Activated CD4-positive, alpha-beta T cell treated with anti-CD3 and anti-CD28 coated beads for 4 hours (primary cell): ENCODE results near the gene SMIM45.
A peak's percentile ranks its signal among the peaks of the same experiment; 100 is the strongest.

ENCODE experiments used
- DNase-seq, 2 donors: peaks; one replicate each; pipeline ENCODE4 v3.0.0-alpha.2; 2020

The SMIM45 gene

DNA sequence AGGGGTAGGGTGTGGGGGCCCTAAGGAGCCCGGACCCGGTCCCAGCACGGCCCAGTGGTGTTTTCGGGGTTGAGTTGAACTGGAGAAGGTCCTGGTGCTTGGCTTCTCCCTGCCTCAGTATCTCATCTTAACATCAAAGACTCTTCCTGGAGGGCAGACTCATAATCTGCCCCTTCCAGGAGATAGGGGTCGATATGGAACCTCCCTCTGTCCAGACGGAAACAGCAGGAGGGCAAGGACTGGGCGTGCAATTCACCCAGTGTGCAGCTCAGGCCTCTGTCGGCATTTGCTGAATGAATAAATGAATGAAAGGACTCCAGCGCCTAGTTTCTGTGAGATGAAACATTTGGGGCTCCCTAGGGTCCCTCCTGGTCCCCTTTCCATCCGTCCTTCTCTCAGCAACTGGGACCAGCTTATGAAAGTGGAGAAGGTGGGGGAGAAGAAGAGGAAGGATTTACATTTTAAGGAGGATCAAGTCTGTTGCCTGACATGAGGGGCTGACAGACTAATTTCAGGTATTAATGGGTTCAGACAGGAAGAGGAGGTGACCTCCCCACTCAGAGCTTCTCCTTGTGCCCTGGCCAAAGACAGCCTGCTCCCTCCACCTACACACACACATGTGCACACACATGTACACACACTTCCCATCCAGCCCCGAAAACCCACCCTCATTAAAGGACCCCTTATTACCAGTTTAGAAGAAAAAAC lies 36.0 kb upstream of the SMIM45 start:
- DNase-seq = no peak

- DNase-seq = no peak
Observed at GRCh38 chr22:41916745-41917358, 35.1 kb upstream of the SMIM45 start.

GRCh38 chr22:41917375-41917902 lies 34.5 kb upstream of the SMIM45 start:
- DNase-seq = no peak

GRCh38 chr22:41917903-41918791 lies 33.8 kb upstream of the SMIM45 start:
- no peak for DNase-seq

DNA sequence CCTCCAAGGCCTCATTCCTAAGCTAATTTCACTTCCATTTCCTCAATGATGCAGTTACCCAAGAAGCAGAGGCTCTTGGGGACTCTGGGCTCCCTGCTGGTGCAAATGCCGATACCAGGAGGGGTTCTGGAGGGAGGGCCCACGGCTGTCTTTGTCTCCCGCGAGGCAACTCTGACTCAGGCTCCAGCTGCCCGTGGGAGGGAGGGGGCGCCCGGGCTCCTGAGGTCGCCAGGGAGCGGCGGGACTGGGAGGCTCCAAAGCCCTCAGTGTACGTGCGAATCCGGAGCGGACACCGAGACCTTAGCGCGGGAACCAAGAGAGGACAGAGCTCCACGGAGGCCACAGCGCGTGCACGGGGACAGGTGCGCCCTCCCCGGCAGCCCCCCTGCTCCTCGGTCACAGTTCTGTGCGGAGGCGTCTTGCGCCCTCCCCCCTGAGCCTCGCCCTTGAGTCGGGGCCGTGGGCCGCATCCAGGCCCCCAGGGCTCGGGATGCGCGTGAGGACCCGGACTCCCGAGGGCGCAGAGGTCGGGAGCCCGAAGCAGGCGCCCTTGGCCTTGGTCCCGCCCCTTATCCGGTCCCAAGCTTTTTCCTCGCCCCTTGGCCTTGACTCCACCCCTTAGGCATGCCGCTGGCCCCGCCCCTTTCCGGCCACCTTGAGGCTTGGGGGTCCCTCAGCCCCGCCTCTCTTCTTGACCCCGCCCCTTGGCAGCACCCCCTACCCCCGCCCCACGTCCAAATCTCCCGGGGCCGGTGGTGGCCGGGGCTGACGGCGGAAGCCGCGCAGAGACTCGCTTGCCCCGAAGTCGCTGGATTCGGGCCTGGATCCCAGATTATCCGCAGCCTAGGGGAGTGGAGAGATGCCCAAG lies 32.4 kb upstream of the SMIM45 start:
- DNase-seq = peak; percentile 62 to 66

GRCh38 chr22:41920271-41920976 lies 31.5 kb upstream of the SMIM45 start:
- no peak for DNase-seq

DNA sequence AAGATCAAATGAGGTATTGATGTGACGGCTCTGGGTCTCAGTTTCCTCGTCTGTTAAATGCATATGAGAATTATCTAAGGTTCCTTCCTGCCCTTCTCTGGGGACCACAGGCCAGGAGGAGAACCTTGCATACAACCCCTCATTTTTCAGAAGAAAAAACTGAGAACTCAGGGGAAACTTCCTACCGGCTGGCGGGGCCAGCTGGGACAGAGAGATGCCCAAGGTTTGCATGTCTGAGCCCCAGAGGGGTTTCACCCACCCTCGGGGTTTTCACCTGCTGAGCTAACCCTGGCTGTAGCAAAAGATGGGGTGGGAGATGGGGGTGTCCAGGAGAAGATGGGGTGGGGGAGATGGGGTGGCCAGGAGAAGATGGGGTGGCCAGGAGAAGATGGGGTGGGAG lies 29.6 kb upstream of the SMIM45 start:
- no peak for DNase-seq

DNA sequence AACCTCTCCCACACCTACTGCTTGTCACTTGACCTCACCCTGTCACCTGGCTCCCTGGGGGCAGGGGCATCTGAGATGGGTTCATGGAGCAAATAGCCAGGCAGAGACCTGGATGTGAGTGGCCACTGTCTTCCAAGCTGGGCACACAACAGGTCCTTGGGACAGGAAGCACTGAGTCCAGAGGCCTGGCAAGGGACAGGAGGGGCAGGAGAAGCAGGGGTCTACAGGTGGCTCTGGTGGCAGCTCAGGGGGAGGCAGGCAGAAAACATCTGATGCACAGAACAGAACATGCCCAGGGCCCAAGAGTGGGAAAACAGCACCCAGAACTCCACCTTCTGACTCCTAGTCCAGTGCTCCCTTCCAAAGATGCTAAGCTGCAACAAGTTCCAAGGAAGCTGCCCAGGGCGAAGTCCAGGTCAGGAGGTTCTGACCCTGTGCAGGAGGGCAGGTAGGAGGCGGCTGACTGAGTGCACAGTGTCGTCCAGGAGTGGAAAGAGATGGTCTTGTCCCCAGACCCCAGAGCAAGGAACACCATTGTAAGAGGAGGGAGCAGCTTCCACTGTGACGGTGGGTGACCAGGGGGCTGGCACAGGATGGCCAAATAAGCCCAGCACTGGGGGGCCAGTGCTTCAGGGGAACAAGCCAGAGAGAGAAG lies 28.9 kb upstream of the SMIM45 start:
- DNase-seq = no peak

GRCh38 chr22:41923595-41924276 lies 28.2 kb upstream of the SMIM45 start:
- DNase-seq = no peak

GRCh38 chr22:41925783-41926460 lies 26.0 kb upstream of the SMIM45 start:
- peak; percentile 73 to 79 for DNase-seq

GRCh38 chr22:41927813-41928212 lies 24.1 kb upstream of the SMIM45 start:
- DNase-seq = no peak

DNA sequence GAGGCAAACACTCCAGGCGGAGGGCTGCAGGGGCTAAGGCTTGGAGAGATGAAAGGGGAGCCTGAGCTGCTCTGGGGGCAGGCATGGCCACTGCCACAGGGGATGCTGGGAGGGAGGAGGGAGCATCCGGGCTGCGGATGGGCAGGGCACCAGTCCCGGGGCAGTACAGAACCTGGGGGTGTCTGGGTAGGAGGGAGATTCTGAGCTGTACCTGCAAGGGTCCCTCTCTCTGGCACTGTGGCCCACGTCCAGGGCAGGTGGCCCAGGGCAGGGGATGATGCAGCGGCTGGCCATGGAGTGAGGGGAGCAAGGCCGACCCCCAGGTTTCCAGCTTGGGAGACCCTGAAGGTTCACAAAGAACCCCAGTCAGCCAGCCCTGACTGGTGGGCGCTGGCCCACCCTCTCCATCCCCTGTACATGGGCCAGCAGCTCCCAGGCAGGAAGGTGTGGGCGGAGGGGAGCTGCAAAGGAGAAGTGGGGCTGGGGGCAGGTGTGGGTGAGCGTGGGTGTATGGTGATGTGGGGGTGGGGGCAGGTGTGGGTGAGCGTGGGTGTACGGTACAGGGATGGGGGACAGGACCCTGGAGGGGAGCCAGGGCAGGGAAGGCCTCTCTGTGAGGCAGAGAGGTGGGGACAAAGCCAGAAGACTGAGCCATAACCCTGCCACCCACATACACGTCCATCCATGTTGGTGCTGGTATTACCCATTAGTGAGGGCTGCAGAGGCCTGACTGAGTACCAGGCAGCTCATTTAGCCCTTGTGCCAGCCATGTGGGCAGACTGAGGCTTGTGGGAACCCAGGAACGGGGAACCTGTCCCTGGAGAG lies 23.1 kb upstream of the SMIM45 start:
- no peak for DNase-seq

GRCh38 chr22:41929418-41929810 lies 22.5 kb upstream of the SMIM45 start:
- no peak for DNase-seq

DNA sequence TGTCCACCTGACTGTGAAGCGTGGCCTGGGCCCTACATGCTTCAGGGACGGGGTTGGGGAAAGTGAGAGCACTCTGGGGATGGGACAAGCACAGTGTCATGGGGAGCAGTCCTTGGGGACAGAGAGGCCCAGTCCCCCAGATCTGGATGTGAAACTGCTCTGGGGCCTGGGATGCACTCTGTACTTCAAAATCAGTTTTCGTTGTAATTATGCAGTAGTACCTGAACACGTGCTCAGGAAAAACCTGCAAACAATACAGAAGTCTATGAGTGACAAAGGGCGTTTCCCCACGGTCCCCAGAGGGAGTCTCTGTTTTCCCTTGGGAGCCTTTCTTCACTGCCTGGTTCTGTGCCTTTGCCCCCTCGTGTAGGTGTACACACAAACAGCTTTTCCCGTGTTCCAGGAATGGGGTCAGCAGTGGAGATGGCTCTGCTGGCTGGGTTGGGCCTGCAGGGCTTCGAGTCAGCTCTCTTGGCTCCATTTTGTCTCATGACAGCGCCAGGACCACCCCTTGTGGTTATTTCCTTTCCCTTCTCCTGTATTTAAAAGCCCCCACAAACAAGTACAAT lies 20.2 kb upstream of the SMIM45 start:
- DNase-seq = no peak

DNA sequence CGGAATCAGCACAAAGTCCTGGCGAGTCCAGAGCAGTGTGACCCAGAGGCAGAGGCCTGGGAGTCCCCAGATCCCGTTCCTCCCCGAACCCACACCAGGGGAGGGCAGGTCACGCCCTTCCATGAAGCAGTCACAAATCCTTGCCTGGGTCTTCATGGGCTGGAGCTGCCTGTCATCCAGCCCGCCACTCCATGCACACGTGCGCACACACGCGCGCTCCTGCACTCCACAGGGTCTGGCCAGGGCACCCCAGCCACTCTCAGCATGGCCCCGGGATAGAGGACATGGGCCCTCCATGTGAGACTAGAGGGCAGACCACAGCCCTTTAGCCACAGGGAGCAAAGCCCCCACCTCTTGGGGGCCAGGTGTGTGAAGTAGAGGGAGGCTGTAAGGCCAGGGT lies 19.6 kb upstream of the SMIM45 start:
- DNase-seq = no peak

GRCh38 chr22:41933411-41934177 lies 18.4 kb upstream of the SMIM45 start:
- DNase-seq = no peak

DNA sequence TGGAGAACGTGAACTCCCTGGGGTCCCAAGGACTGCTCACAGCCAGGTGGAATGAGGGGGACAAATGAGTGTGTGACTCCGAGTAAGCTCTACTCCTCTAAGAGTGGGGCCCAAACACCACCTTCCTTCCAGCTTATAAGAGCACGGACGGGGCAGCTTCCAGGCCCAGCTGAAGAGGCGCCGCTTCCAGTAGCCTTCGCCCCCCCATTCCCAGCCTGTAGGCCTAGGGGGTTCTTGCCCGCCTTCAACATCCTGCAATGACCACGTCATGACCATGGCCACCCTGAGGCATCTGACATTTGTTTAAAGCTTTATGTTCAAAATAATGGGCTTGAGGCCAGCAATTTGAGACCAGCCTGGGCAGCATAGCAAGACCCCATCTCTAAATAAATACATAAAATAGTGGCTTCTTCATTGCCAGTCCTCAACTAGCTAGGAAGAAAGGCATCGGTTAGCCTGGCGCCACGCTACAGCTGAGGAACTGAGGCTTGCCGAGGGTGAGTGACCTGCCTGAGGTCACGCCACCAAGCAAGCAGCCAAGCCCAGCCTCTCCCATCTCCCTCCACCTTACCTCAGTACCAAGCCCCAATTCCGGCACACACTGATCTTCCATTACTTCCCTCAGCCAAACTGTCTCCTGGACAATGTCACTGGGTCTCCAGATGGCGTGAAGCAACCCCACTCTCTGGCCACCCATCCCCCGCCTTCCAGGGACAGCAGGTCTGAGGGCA lies 17.5 kb upstream of the SMIM45 start:
- DNase-seq = no peak
